Panc1 (cell line): ENCODE results near the gene UNC13A.

ENCODE experiments used
- POLR2AphosphoS5 ChIP-seq: IDR thresholded peaks from 2 replicates; pipeline ENCODE4 v1.6.1; 2012; ENCODE audit warnings: mild to moderate bottlenecking, low read depth, low read length, moderate library complexity
- REST ChIP-seq, 2 experiments: IDR thresholded peaks; 2 replicates each; pipeline ENCODE4 v1.6.1; 2011 to 2012; ENCODE audit warnings: low read depth in 2 of 2, control low read depth in 1 of 2, low read length in 1 of 2, mild to moderate bottlenecking in 1 of 2, moderate library complexity in 1 of 2; ENCODE audit not compliant: insufficient read depth in 1 of 2
- SIN3A ChIP-seq: IDR thresholded peaks from 2 replicates; pipeline ENCODE4 v1.6.1; 2012; ENCODE audit warnings: low read depth, mild to moderate bottlenecking, low read length, moderate library complexity, borderline replicate concordance; ENCODE audit not compliant: insufficient read depth
- TCF7L2 ChIP-seq: IDR thresholded peaks from 2 replicates; pipeline ENCODE4 v1.6.1; 2011; ENCODE audit warnings: mild to moderate bottlenecking, low read depth, low read length, inconsistent platforms
- TF ChIP-seq, protein P1 (sequence below): fragments of 450-650 bp; IDR thresholded peaks from 2 replicates; pipeline ENCODE4 v1.5.1; 2017; ENCODE audit warnings: mild to moderate bottlenecking

- TF ChIP-seq, protein P1, sequence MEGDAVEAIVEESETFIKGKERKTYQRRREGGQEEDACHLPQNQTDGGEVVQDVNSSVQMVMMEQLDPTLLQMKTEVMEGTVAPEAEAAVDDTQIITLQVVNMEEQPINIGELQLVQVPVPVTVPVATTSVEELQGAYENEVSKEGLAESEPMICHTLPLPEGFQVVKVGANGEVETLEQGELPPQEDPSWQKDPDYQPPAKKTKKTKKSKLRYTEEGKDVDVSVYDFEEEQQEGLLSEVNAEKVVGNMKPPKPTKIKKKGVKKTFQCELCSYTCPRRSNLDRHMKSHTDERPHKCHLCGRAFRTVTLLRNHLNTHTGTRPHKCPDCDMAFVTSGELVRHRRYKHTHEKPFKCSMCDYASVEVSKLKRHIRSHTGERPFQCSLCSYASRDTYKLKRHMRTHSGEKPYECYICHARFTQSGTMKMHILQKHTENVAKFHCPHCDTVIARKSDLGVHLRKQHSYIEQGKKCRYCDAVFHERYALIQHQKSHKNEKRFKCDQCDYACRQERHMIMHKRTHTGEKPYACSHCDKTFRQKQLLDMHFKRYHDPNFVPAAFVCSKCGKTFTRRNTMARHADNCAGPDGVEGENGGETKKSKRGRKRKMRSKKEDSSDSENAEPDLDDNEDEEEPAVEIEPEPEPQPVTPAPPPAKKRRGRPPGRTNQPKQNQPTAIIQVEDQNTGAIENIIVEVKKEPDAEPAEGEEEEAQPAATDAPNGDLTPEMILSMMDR, result no peak
- TF ChIP-seq REST (IDR thresholded peaks at IDR 0.05; ENCODE audit: insufficient read depth in 1 of 2, low read depth in 2 of 2, low read length in 1 of 2) (no peak), POLR2AphosphoS5 (no peak), TCF7L2 (no peak), SIN3A (no peak)
These were observed 71.5 kb downstream of the UNC13A start for GRCh38 chr19:17616686-17616960.
